ENCODE data around the gene R3HDM4. TPM values are rescaled to one million over a fixed set of nuclear protein-coding genes. Genes with fewer than 3 reads are reported as not detected.

Gene R3HDM4
- total RNA-seq, 1 experiment from 2014 or later, result 57.7 TPM

GRCh38 chr19:896999-897398 is 16.0 kb downstream of the R3HDM4 start:
- Mint-ChIP-seq H3K4me1 (ENCODE audit: low read depth, unreplicated experiment) (no peaks in the 10 kb centered on the region), H3K27ac (ENCODE audit: unreplicated experiment) (no peak overlapping the region), H3K9me3 (ENCODE audit: unreplicated experiment) (no peaks in the 10 kb centered on the region), H3K4me3 (ENCODE audit: unreplicated experiment) (no peak overlapping the region), H3K36me3 (ENCODE audit: insufficient read depth, unreplicated experiment) (peaks cover 47% of the 10 kb centered on the region), H3K27me3 (ENCODE audit: insufficient read depth, unreplicated experiment) (no peaks in the 10 kb centered on the region)
- H3K36me3 ChIP-seq (ENCODE audit: control insufficient read depth, insufficient read depth, low read length), result no peaks in the 10 kb centered on the region
- no peaks in the 10 kb centered on the region for H3K27me3 ChIP-seq (replicated peaks; ENCODE audit: control insufficient read depth, insufficient read depth, low read length)
- H3K4me1 ChIP-seq, result no peaks in the 10 kb centered on the region
- POLR2A ChIA-PET, result no interaction called here
- no peak for TF ChIP-seq CTCF (IDR thresholded peaks at IDR 0.05; ENCODE audit: insufficient read depth in 1 of 2, low read depth in 1 of 2, low read length in 1 of 2, severe bottlenecking in 1 of 2, unreplicated experiment in 1 of 2)
- no TSS peak for BruUV-seq (replicated peaks)
- DNase-seq, result no peak
- intact Hi-C loops (cut with micrococcal nuclease; ENCODE audit: unreplicated experiment), result no loop called here
- no peaks in the 10 kb centered on the region for H3K9me3 ChIP-seq
- H3K4me3 ChIP-seq (ENCODE audit: low read depth, low read length), result no peak overlapping the region
- CTCF ChIA-PET, result no interaction called here

GRCh38 chr19:896434-896833 is 16.6 kb downstream of the R3HDM4 start:
- no peaks in the 10 kb centered on the region for H3K9me3 ChIP-seq
- Mint-ChIP-seq H3K27ac (ENCODE audit: unreplicated experiment) (no peak overlapping the region), H3K27me3 (ENCODE audit: insufficient read depth, unreplicated experiment) (no peaks in the 10 kb centered on the region), H3K9me3 (ENCODE audit: unreplicated experiment) (no peaks in the 10 kb centered on the region), H3K4me1 (ENCODE audit: low read depth, unreplicated experiment) (no peaks in the 10 kb centered on the region), H3K36me3 (ENCODE audit: insufficient read depth, unreplicated experiment) (peaks cover 42% of the 10 kb centered on the region), H3K4me3 (ENCODE audit: unreplicated experiment) (no peak overlapping the region)
- no peaks in the 10 kb centered on the region for H3K27me3 ChIP-seq (replicated peaks; ENCODE audit: control insufficient read depth, insufficient read depth, low read length)
- POLR2A ChIA-PET, result no interaction called here
- H3K4me3 ChIP-seq (ENCODE audit: low read depth, low read length), result no peak overlapping the region
- H3K4me1 ChIP-seq, result no peaks in the 10 kb centered on the region
- intact Hi-C loops (cut with micrococcal nuclease; ENCODE audit: unreplicated experiment), result no loop called here
- no peaks in the 10 kb centered on the region for H3K36me3 ChIP-seq (ENCODE audit: control insufficient read depth, insufficient read depth, low read length)
- no peak for DNase-seq
- BruUV-seq (replicated peaks), result no TSS peak
- CTCF ChIA-PET, result no interaction called here
- no peak for TF ChIP-seq CTCF (IDR thresholded peaks at IDR 0.05; ENCODE audit: insufficient read depth in 1 of 2, low read depth in 1 of 2, low read length in 1 of 2, severe bottlenecking in 1 of 2, unreplicated experiment in 1 of 2)

- peak within 1 kb of the TSS; percentile 99 for H3K27ac Mint-ChIP-seq (ENCODE audit: unreplicated experiment)
- Histone ChIP-seq H3K4me1 (no peaks in the 10 kb centered on the region), H3K4me3 (ENCODE audit: low read depth, low read length) (peak within 1 kb of the TSS; percentile 84), H3K36me3 (ENCODE audit: control insufficient read depth, insufficient read depth, low read length) (peaks cover 2% of the 10 kb centered on the region), H3K27me3 (replicated peaks; ENCODE audit: control insufficient read depth, insufficient read depth, low read length) (no peaks in the 10 kb centered on the region), H3K9me3 (no peaks in the 10 kb centered on the region)
- no peaks in the 10 kb centered on the region for H3K9me3 Mint-ChIP-seq (ENCODE audit: unreplicated experiment)
- ChIA-PET POLR2A (no interaction called here), CTCF (interaction anchor here (0.6 kb wide), 1 partner anchor 338 kb away, joined by 9 read pairs; no protein-coding TSS in a partner anchor)
- no peak for TF ChIP-seq CTCF (IDR thresholded peaks at IDR 0.05; ENCODE audit: insufficient read depth in 1 of 2, low read depth in 1 of 2, low read length in 1 of 2, severe bottlenecking in 1 of 2, unreplicated experiment in 1 of 2)
- peak; percentile 91 to 92 for DNase-seq
- BruUV-seq (replicated peaks), result TSS peak; percentile 90
- H3K4me3 Mint-ChIP-seq (ENCODE audit: unreplicated experiment), result peak within 1 kb of the TSS; percentile 85
- no peaks in the 10 kb centered on the region for H3K4me1 Mint-ChIP-seq (ENCODE audit: low read depth, unreplicated experiment)
- H3K36me3 Mint-ChIP-seq (ENCODE audit: insufficient read depth, unreplicated experiment), result peaks cover 42% of the 10 kb centered on the region
- H3K27me3 Mint-ChIP-seq (ENCODE audit: insufficient read depth, unreplicated experiment), result no peaks in the 10 kb centered on the region
- intact Hi-C loops (cut with micrococcal nuclease; ENCODE audit: unreplicated experiment), result no loop called here
Observed at GRCh38 chr19:892894-893689, 19.9 kb downstream of the R3HDM4 start, which contains the start of the genes MED16 and RNU6-9. MED16 (minus strand) TSS chr19:893187; CDS start chr19:891131, 2,056 bp downstream. RNU6-9 (plus strand) TSS chr19:893484.
